CD1c-positive myeloid dendritic cell (primary cell): Measurements from ENCODE around the gene SLC38A3.
A peak's percentile ranks its signal among the peaks of the same experiment; 100 is the strongest.

Source experiments
- DNase-seq: peaks from one replicate; pipeline ENCODE4 v3.0.0-alpha.2; 2016; ENCODE audit errors: extremely low spot score

SLC38A3 gene

GRCh38 chr3:50192124-50192523 lies 12.9 kb upstream of the SLC38A3 start:
- no peak for DNase-seq

DNA sequence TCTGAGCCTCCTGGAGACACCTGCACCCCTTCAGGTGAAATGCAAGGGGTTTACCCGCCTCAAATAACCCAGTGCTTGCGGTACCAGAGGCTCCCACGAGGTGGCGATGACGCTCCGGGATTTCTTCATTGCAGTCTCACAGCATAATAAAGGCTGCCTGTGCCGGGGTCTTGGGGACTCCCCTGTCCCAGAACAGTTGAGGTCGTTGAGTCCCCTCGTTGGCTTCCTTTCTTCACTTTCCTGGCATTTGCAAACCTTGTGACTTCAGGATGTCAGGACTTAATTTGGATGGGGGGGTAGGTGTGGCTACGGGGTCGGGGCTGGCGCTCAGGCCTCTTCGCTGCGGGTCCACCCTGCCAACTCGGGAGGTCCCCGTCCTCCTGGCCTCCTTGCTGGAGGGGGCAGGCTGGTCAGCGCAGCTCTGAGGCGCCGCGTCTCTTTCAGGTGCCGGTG lies 12.4 kb upstream of the SLC38A3 start:
- peak; percentile 84 for DNase-seq

DNA sequence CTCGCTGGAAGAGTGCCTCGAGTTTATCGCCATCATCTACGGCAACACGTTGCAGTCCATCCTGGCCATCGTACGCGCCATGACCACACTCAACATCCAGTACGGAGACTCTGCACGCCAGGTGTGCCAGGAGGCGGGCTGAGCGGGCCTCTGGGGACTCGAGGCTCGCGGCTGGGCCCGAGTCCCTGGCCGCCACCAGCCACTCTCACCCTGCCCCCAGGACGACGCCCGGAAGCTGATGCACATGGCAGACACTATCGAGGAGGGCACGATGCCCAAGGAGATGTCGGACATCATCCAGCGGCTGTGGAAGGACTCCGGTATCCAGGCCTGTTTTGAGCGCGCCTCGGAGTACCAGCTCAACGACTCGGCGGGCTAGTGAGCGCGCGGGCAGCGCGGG lies 11.8 kb upstream of the SLC38A3 start:
- DNase-seq = no peak

DNA sequence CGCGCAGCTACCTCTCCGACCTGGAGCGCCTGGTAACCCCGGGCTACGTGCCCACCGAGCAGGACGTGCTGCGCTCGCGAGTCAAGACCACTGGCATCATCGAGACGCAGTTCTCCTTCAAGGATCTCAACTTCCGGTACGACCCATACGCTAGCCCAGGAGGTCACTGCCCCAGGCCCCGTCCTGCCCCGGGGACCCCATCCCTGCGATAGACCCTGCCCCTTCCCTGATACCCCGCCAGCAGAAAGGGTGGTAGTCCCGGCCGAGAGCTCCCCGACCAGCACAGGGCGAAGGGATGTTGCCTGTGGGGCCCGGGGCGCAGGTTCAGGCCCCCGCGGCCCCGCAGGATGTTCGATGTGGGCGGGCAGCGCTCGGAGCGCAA lies 11.3 kb upstream of the SLC38A3 start:
- DNase-seq = no peak

DNA sequence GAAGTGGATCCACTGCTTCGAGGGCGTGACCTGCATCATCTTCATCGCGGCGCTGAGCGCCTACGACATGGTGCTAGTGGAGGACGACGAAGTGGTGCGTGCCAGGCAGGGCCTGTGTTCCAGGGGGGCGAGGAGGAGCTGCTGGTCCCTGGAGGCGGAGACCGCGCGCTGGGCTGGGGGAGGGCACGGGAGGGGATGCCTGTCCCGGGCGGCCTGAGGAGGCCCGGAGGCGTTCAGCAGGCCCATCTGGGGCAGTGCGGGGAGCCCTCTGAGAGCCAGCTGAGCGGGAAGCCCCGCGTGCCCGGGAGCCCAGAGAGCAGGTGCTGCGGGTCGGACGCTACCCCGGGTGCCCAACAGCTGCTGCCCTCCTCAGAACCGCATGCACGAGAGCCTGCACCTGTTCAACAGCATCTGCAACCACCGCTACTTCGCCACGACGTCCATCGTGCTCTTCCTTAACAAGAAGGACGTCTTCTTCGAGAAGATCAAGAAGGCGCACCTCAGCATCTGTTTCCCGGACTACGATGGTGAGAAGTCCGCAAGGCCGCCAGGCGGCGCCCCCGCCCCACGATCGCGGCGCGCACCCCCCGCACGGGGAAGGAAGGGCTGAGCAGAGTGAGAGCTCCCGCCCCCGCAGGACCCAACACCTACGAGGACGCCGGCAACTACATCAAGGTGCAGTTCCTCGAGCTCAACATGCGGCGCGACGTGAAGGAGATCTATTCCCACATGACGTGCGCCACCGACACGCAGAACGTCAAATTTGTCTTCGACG lies 10.8 kb upstream of the SLC38A3 start:
- peak; percentile 76 for DNase-seq

DNA sequence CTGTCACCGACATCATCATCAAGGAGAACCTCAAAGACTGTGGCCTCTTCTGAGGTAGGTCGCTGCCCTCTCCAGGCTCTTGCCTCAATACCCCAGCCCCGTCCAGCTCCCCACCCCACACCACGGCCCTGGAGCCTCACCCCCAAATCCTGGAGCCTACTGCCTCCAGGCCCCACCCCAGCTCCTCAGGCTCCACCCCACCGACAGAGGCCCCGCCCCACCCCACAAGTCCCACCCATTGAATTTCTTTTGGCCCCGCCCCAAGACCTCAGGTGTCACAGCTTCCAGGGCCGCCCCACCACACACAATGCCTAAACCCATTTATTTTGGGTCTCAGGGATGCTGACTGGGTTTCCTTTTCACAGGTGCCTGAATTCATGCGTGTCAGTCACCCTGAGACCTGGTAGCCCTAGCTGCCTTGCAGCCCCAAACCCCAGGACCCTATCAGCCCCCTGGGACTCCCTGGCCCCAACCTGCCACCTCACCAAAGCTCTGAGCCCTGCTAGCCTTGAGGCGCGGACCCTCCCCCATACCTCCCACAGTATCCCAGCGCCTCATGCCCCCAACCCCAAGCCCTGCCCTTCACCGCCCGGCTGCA lies 10.1 kb upstream of the SLC38A3 start:
- DNase-seq = no peak

DNA sequence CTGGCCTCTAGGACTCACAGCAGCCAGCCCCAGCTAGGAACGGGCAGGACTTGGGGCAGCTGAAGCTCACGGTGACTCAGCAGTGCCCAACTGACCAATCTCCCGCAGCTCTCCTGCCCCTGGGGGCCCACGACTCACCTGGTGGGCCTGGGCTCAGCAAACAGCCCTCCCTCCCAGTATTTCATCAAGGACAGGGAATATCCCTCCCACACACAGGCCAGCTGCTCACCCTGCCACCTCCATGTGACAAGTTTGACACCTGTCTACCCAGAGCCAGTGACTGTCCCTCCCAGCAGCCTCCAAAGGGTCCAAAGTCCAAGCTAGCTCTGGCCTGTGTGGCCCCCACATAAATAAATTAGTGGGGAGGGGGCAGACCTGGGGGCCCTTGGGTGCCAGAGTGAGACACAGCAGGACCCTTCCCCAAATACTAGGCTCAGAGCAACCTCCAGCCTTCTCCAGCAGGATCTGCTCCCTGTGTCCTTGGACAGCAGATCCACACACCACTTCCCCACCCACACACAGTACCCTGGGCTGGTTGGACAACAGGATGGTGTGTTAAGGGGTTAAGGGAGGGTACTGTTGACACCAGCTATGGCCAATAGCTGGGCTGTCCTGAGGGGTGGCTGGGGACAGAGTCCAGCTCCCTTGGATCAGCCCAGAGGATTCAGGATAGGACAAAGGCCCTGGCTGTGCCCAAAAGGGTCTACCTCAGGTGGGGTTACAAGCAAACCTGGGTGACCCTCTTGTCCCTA lies 9.4 kb upstream of the SLC38A3 start:
- DNase-seq = no peak

DNA sequence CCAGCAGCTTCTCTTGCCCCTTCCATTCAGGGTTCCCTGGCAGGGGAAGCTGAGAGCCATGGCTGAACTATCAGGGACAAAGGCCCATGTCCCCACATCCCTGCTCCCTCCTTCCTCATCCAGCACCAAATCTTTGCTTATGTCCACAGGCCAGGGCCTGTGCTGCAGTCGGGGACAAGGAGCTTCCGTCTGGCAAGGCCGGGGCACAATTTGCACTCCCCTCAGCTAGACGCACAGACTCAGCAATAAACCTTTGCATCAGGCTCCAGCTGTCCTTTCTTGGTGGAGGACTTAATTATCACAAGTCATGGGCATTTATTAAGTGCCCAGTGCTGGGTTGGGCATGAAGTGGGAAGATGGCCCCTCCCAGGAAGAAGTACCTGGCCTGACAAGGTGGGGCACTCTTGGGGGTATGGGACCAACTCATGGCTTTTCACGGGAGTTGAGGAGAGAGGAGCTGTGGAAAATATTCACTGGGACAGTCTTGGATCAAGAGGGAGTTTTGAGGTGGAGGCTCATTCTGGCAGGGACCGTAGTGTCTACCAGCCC lies 8.7 kb upstream of the SLC38A3 start:
- DNase-seq = no peak

- no peak for DNase-seq
Observed at GRCh38 chr3:50201573-50202315, 3.3 kb upstream of the SLC38A3 start.

- DNase-seq = no peak
Observed at GRCh38 chr3:50202353-50203112, 2.5 kb upstream of the SLC38A3 start.

DNA sequence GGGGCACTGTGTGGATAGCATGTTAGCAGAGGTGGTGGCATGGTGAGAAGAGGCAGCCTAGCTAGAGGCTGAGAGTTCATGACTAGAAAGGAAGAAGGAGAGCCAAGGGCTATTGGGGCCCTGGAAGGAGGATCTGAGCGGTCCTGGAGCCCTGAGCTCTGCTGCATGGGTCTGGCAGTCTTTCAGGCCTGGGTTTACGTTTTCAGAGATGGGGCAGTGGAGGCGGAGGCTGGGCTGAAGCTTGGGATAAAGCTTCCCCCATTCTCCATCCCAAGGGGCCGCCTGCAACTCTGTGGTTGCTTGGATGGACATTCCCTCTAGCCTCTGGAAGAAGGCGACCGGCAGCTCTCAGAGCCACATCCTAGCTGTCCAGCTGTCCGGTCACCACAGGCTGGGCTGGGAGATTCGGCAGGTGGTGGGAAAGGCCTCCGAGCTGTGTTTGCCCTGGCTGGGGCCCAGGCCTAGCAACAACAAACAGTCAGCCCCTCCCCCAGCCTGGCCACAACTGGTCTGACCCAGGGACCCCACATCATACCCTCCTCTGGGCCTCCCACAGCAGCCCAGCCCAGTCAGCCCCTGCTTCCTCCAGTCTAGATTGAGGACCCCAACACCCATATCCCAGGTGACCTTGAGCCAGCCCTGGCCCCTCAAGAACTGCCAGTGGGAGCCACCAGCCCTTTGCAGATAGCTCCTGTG lies 1.8 kb upstream of the SLC38A3 start:
- no peak for DNase-seq

GRCh38 chr3:50203809-50204803 lies 965 bp upstream of the SLC38A3 start:
- DNase-seq = no peak

DNA sequence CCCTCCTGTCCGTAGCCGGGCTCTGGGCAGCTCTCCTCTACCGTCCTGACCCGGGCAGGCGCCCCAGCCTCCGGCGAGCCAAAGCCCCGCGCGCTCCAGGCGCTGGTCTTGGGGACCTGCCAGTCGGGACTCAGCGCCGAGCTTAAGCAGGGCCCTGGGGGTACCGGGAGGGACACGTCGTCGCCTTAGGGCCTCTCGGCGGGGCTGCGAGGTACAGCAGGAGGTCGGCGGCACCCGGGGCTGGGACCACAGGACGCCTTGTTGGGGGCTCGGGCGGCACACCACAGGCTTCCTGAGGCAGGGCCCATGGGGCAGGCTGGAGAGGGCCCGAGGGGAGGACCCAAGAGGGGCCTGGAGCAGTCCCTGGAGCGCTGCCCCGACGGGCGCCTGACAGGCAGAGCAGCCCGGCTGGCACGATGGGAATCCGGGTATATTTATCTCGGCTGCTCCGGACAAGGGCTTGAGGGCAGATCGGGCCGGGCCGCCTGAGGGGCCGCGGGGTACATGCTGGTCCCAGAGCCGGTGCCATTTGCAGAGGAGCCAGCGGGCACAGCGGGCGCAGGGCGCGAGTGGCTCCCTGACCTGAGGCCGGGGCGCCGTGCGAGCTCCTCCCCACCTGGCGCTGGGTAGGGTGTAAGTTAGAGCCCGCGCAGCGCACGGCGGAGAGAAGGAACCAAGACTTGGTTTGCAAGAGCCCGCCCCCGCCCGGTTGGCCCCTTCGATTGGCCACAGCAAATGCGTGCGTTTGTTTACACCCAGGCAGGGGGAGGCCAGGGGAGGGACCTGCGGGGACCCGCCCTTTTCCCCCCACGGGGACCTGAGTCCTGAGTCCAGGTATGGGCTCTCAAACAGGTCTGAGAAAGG lies 574 bp downstream of the SLC38A3 start:
- peak; percentile 43 for DNase-seq

DNA sequence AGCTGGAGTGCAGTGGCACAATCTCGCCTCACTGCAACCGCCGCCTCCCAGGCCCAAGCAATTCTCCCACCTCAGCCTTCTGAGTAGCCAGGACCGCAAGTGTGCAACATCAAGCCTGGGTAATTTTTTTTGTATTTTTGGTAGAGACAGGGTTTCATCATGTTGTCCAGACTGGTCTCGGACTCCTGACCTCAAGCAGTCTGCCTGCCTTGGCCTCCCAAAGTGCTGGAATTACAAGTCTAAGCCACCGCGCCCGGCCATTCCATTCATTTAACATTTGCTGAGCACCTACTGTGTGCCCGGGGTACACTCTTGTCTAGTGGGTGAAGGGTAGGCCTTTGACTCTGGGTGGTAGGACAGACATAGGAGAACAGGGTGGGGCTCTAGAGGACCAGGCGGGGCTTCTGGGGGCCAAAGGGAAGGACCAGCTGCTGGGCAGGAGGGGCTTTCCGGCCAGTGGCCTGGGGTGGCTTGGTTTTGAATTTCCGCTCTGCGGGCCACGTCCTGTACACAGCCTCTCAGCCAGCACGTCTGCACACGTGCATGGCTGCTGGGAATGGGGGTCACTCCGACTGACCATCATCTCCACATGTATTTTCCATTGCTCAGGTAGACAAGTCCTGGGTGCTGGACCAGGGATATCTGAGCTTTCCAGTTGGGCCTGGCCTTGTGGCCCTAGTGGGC lies 2.4 kb downstream of the SLC38A3 start:
- DNase-seq = no peak

DNA sequence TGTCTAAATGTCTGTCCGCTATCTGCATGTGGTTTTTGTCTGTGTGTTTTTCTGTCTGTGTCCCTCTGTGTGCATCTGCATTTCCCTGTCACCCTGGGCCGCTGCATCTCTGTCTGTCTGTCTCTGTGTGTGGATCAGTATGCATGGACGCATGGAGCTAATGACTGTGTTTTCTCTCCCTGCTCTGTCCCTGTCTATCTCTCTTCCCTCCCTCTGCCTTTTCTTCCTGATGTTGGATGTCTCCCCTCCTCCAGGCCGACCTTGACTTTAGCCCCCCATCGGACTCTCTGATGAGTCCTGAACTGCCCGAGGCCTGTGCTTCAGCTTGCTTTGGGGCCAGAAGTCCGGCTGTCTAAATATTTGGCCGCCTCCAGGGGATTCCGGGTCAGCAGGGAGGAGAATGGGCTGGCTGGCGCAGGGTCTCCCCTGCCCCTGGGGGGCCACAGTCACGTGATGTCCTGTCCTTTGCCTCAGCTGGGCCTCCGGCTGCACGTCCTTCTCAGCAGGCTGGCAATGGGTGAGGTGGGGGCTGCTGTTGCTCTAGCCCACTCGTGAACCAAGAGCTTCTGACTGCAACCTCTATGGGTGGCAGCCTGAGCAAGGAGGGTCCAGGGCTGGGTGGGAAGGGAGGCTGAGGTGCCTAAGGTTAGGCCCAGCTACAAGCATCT lies 3.7 kb downstream of the SLC38A3 start:
- no peak for DNase-seq

DNA sequence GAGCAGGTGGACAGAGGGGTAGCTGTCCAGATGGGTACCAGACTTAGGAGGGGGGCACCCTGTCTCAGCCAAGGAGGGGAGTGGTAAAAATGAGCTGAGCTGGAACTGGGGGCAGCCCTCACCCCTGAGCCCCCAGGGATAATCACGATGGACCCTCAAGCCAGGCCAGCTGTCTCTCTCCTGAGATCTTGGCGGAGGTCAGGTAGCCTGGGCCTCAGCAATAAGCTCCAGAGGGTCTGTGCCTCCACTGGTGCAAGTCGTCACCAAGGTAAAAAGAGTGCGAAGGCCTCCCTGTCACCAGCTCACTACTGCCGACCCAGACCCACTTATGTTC lies 5.1 kb downstream of the SLC38A3 start:
- DNase-seq = no peak
